MM.1S (cell line): ENCODE measurements around the gene BRME1.

Experiments
- EZH2 ChIP-seq: fragments of 300-600 bp; sonication (generic); optimal IDR thresholded peaks from 2 replicates; pipeline ENCODE3; 2017; ENCODE audit warnings: low read depth, mild to moderate bottlenecking, antibody characterized with exemption, low read length, mixed read lengths
- TF ChIP-seq, protein P1 (sequence below): fragments of 300-600 bp; sonication (generic); IDR thresholded peaks from 2 replicates; pipeline ENCODE4 v1.5.1; 2016; ENCODE audit warnings: antibody characterized with exemption, low read length, mixed read lengths

DNA sequence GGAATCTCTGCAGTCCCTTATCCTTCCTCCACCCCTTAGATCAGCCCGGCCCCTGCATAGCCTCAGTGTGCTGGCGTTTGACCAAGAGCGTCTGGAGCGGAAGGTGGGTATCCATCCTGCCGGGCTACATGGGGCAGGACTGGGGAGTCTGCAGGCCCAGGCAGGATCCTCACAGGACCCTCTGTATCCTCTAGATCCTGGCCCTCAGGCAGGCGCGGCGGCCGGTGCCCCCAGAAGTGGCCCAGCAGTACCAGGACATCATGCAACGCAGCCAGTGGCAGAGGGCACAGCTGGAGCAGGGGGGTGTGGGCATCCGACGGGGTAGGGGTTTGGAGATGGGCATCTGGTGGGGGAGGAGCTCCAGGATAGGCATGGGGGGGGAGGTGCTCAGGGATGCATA, 23.4 kb upstream of the BRME1 start:
- TF ChIP-seq, protein P1, sequence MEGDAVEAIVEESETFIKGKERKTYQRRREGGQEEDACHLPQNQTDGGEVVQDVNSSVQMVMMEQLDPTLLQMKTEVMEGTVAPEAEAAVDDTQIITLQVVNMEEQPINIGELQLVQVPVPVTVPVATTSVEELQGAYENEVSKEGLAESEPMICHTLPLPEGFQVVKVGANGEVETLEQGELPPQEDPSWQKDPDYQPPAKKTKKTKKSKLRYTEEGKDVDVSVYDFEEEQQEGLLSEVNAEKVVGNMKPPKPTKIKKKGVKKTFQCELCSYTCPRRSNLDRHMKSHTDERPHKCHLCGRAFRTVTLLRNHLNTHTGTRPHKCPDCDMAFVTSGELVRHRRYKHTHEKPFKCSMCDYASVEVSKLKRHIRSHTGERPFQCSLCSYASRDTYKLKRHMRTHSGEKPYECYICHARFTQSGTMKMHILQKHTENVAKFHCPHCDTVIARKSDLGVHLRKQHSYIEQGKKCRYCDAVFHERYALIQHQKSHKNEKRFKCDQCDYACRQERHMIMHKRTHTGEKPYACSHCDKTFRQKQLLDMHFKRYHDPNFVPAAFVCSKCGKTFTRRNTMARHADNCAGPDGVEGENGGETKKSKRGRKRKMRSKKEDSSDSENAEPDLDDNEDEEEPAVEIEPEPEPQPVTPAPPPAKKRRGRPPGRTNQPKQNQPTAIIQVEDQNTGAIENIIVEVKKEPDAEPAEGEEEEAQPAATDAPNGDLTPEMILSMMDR = no peak
- no peak for TF ChIP-seq EZH2
